ACC112 (cell line): ENCODE data around the gene OSBPL9.
A peak's percentile ranks its signal among the peaks of the same experiment; 100 is the strongest.

ENCODE experiments used
- H2AFZ ChIP-seq: fragments of 200-600 bp; sonication (generic); one replicate; pipeline ENCODE4 v1.6.0; 2017; ENCODE audit warnings: antibody characterized with exemption, low read length; ENCODE audit not compliant: unreplicated experiment
- H3K27ac ChIP-seq: fragments of 200-600 bp; sonication (generic); 2 replicates; pipeline ENCODE4 v1.5.1; 2014; ENCODE audit warnings: low read depth, mild to moderate bottlenecking, antibody characterized with exemption, low read length, moderate library complexity
- H3K27me3 ChIP-seq: fragments of 200-600 bp; sonication (generic); 2 replicates; pipeline ENCODE4 v1.6.1; 2014; ENCODE audit warnings: mild to moderate bottlenecking, antibody characterized with exemption, low read length, moderate library complexity, mixed read lengths; ENCODE audit not compliant: insufficient read depth
- H3K36me3 ChIP-seq: fragments of 200-600 bp; sonication (generic); 2 replicates; pipeline ENCODE4 v1.6.1; 2016; ENCODE audit warnings: mild to moderate bottlenecking, antibody characterized with exemption, low read length, moderate library complexity, mixed read lengths; ENCODE audit not compliant: insufficient read depth
- H3K4me1 ChIP-seq: fragments of 200-600 bp; sonication (generic); one replicate; pipeline ENCODE4 v1.6.1; 2016; ENCODE audit warnings: low read length, mixed read lengths; ENCODE audit not compliant: insufficient read depth, unreplicated experiment, control insufficient read depth
- H3K4me3 ChIP-seq: fragments of 200-600 bp; sonication (generic); 2 replicates; pipeline ENCODE4 v1.5.1; 2014; ENCODE audit warnings: mild to moderate bottlenecking, low read depth, low read length
- H3K79me2 ChIP-seq: fragments of 200-600 bp; sonication (generic); one replicate; pipeline ENCODE4 v1.6.0; 2016; ENCODE audit warnings: low read length; ENCODE audit not compliant: control insufficient read depth, unreplicated experiment, insufficient read depth

The OSBPL9 gene

GRCh38 chr1:51734896-51735745 is 118.2 kb downstream of the OSBPL9 start:
- Histone ChIP-seq H3K36me3 (no peaks in the 10 kb centered on the region), H2AFZ (no peak overlapping the region), H3K27me3 (no peaks in the 10 kb centered on the region), H3K27ac (no peak overlapping the region), H3K79me2 (peaks cover 71% of the 10 kb centered on the region), H3K4me1 (peaks cover 33% of the 10 kb centered on the region), H3K4me3 (no peak overlapping the region)

- no peak overlapping the region for H2AFZ ChIP-seq
- no peak overlapping the region for H3K27ac ChIP-seq
- H3K79me2 ChIP-seq: peaks cover 64% of the 10 kb centered on the region
- peaks cover 33% of the 10 kb centered on the region for H3K4me1 ChIP-seq
- H3K4me3 ChIP-seq: no peak overlapping the region
- H3K27me3 ChIP-seq: no peaks in the 10 kb centered on the region
- no peaks in the 10 kb centered on the region for H3K36me3 ChIP-seq
These were observed 118.9 kb downstream of the OSBPL9 start for GRCh38 chr1:51735746-51736254.

- no peak overlapping the region for H3K4me3 ChIP-seq
- peaks cover 33% of the 10 kb centered on the region for H3K4me1 ChIP-seq
- H3K27me3 ChIP-seq: no peaks in the 10 kb centered on the region
- H3K36me3 ChIP-seq: no peaks in the 10 kb centered on the region
- H2AFZ ChIP-seq: no peak overlapping the region
- peak overlapping the region; percentile 5; the same call in 1 of the 2 replicates for H3K27ac ChIP-seq
- H3K79me2 ChIP-seq: peaks cover 59% of the 10 kb centered on the region
These were observed 119.8 kb downstream of the OSBPL9 start for GRCh38 chr1:51736702-51737101.

- Histone ChIP-seq H3K4me3 (no peak overlapping the region), H2AFZ (no peak overlapping the region), H3K36me3 (no peaks in the 10 kb centered on the region), H3K27ac (no peak overlapping the region), H3K4me1 (peaks cover 33% of the 10 kb centered on the region), H3K79me2 (peaks cover 45% of the 10 kb centered on the region), H3K27me3 (no peaks in the 10 kb centered on the region)
These were observed 121.8 kb downstream of the OSBPL9 start for GRCh38 chr1:51738681-51739080.

- Histone ChIP-seq H3K79me2 (peaks cover 39% of the 10 kb centered on the region), H3K27ac (no peak overlapping the region)
These were observed 123.8 kb downstream of the OSBPL9 start for GRCh38 chr1:51740652-51741051.

GRCh38 chr1:51741121-51741681 is 124.3 kb downstream of the OSBPL9 start:
- Histone ChIP-seq H3K27ac (no peak overlapping the region), H3K79me2 (peaks cover 35% of the 10 kb centered on the region), H3K36me3 (no peaks in the 10 kb centered on the region), H3K4me1 (peaks cover 18% of the 10 kb centered on the region), H2AFZ (no peak overlapping the region), H3K27me3 (no peaks in the 10 kb centered on the region), H3K4me3 (no peak overlapping the region)

More at GRCh38 chr1:51740652-51741051, 123.8 kb downstream of the OSBPL9 start:
- no peaks in the 10 kb centered on the region for H3K27me3 ChIP-seq
- no peak overlapping the region for H3K4me3 ChIP-seq
- no peaks in the 10 kb centered on the region for H3K36me3 ChIP-seq
- peaks cover 21% of the 10 kb centered on the region for H3K4me1 ChIP-seq
- no peak overlapping the region for H2AFZ ChIP-seq

- H3K27ac ChIP-seq: no peak overlapping the region
- no peak overlapping the region for H2AFZ ChIP-seq
- H3K79me2 ChIP-seq: peaks cover 7% of the 10 kb centered on the region
- no peaks in the 10 kb centered on the region; the same call in 1 of the 2 replicates for H3K36me3 ChIP-seq
- no peak overlapping the region for H3K4me3 ChIP-seq
- no peaks in the 10 kb centered on the region for H3K27me3 ChIP-seq
- no peaks in the 10 kb centered on the region for H3K4me1 ChIP-seq
These were observed 127.8 kb downstream of the OSBPL9 start for GRCh38 chr1:51744506-51745303.

GRCh38 chr1:51745304-51745570 is 128.3 kb downstream of the OSBPL9 start:
- no peak overlapping the region for H3K27ac ChIP-seq
- H3K4me3 ChIP-seq: no peak overlapping the region
- H2AFZ ChIP-seq: no peak overlapping the region
- H3K79me2 ChIP-seq: peaks cover 7% of the 10 kb centered on the region
- no peaks in the 10 kb centered on the region for H3K27me3 ChIP-seq
- H3K4me1 ChIP-seq: peaks cover 5% of the 10 kb centered on the region
- H3K36me3 ChIP-seq: no peaks in the 10 kb centered on the region; the same call in 1 of the 2 replicates

GRCh38 chr1:51749151-51749550 is 132.3 kb downstream of the OSBPL9 start:
- Histone ChIP-seq H2AFZ (no peak overlapping the region), H3K79me2 (peaks cover 5% of the 10 kb centered on the region), H3K4me3 (no peak overlapping the region), H3K27ac (no peak overlapping the region), H3K27me3 (no peaks in the 10 kb centered on the region), H3K4me1 (peaks cover 17% of the 10 kb centered on the region), H3K36me3 (peaks cover 16% of the 10 kb centered on the region)

GRCh38 chr1:51750218-51750617 is 133.3 kb downstream of the OSBPL9 start:
- Histone ChIP-seq H3K4me3 (no peak overlapping the region), H3K36me3 (peaks cover 21% of the 10 kb centered on the region), H3K4me1 (peaks cover 17% of the 10 kb centered on the region), H3K27ac (peak overlapping the region; percentile 67), H3K79me2 (no peaks in the 10 kb centered on the region), H3K27me3 (no peaks in the 10 kb centered on the region), H2AFZ (no peak overlapping the region)
